ENCODE measurements around the gene PCDHB14. TPM values are rescaled to one million over a fixed set of nuclear protein-coding genes. Genes with fewer than 3 reads are reported as not detected.

Gene PCDHB14
- total and polyA plus RNA-seq, 2 of the 4 experiments (the other 2 are of a cell fraction) = 0.18 to 0.36 TPM

GRCh38 chr5:141182248-141182647 is 40.9 kb upstream of the PCDHB14 start, which contains the start of gene PCDHB16:
Gene PCDHB16, plus strand, starts transcription at chr5:141182387. Its CDS starts 173 bp downstream, at chr5:141182560.
- intact Hi-C loops (cut with micrococcal nuclease) (no loop called here), dilution Hi-C loops (cut with HindIII; ENCODE audit: low sequenced_read_pairs, unreplicated experiment) (no loop called here), in situ Hi-C loops (cut with MboI; ENCODE audit: low sequenced_read_pairs) (no loop called here)
- Histone ChIP-seq H2AK5ac (ENCODE audit: low read depth, low read length) (no peak within 1 kb of the TSS), H2BK5ac (ENCODE audit: low read depth, low read length, poor library complexity, severe bottlenecking) (no peak within 1 kb of the TSS), H4K8ac (ENCODE audit: low read depth in 2 of 2, low read length in 2 of 2) (no peak within 1 kb of the TSS), H3K56ac (ENCODE audit: extremely low read depth, insufficient read depth, low read length) (no peak within 1 kb of the TSS), H3K9me3 (ENCODE audit: control insufficient read depth, insufficient read depth, low read length) (peaks cover 23% of the 10 kb centered on the region; the same call in 1 of the 2 replicates), H2BK120ac (ENCODE audit: low read depth, low read length) (no peak within 1 kb of the TSS), H3K79me1 (ENCODE audit: low read depth in 1 of 2, low read length in 2 of 2) (no peaks in the 10 kb centered on the region), H3K9me1 (ENCODE audit: insufficient read depth, low read length) (no peaks in the 10 kb centered on the region), H3K18ac (ENCODE audit: low read depth, low read length) (0 out of 2 replicates have a peak within 1 kb of the TSS, but pooled peaks have one; percentile 36), H3K4me3 (ENCODE audit: insufficient read depth, low read depth, low read length) (peak within 1 kb of the TSS; percentile 58), H2BK20ac (ENCODE audit: low read depth, low read length) (no peak within 1 kb of the TSS), H4K5ac (ENCODE audit: low read depth, low read length) (0 out of 2 replicates have a peak within 1 kb of the TSS, but pooled peaks have one; percentile 53), H4K20me1 (ENCODE audit: insufficient read depth, low read length) (no peaks in the 10 kb centered on the region), H3K4ac (ENCODE audit: low read depth, low read length) (no peak within 1 kb of the TSS), H3K23ac (ENCODE audit: low read depth, low read length) (no peak within 1 kb of the TSS), H3K27me3 (ENCODE audit: control insufficient read depth, insufficient read depth, low read length) (no peaks in the 10 kb centered on the region), H3K14ac (replicated peaks; ENCODE audit: low read depth, low read length) (no peak within 1 kb of the TSS), H3K4me1 (ENCODE audit: control insufficient read depth, insufficient read depth, low read length) (no peaks in the 10 kb centered on the region), H3K4me2 (ENCODE audit: low read depth, low read length) (peak within 1 kb of the TSS; percentile 61; the same call in 1 of the 2 replicates), H3K36me3 (ENCODE audit: control insufficient read depth, insufficient read depth, low read length) (no peaks in the 10 kb centered on the region), H2BK15ac (ENCODE audit: low read depth, low read length) (no peak within 1 kb of the TSS), H4K91ac (ENCODE audit: insufficient read depth, low read depth, low read length) (no peak within 1 kb of the TSS), H3K27ac (ENCODE audit: insufficient read depth, low read length) (no peak within 1 kb of the TSS), H2AFZ (replicated peaks; ENCODE audit: low read length, poor library complexity) (peak within 1 kb of the TSS; percentile 58), H2AK9ac (replicated peaks; ENCODE audit: low read depth, low read length, poor library complexity) (no peak within 1 kb of the TSS), H3K9ac (ENCODE audit: low read depth, low read length) (peak within 1 kb of the TSS; percentile 67)
- CTCF ChIA-PET = interaction anchor here (0.6 to 1.2 kb wide), 5 partner anchors 13 to 382 kb away, joined by 3 to 7 read pairs (median 4); no protein-coding TSS in a partner anchor
- POLR2A ChIA-PET (ENCODE audit: unreplicated experiment) = no interaction called here
- peak; percentile 32 for DNase-seq
- 17% methylated on average over 4 of the region's 13 CpGs; no CpG with 5 or more reads in 1 of the 2 experiments for WGBS, 2 experiments (ENCODE audit: extremely low coverage in 2 of 2, insufficient read length in 1 of 2)
- BruUV-seq (replicated peaks) = no TSS peak
- TF ChIP-seq BHLHE40 (IDR thresholded peaks at IDR 0.05; ENCODE audit: low read depth, low read length) (no peak), RCOR1 (IDR thresholded peaks at IDR 0.05; ENCODE audit: insufficient replicate concordance, low read length) (no peak), SMC3 (IDR thresholded peaks at IDR 0.05; ENCODE audit: low read depth, low read length) (peak; percentile 13; the same call in 1 of the 2 replicates), CEBPB (IDR thresholded peaks at IDR 0.05; ENCODE audit: low read depth, low read length) (no peak), NFE2L2 (IDR thresholded peaks at IDR 0.05; ENCODE audit: low read depth, low read length) (no peak), CHD1 (IDR thresholded peaks at IDR 0.05; ENCODE audit: low read depth, low read length) (no peak), RAD21 (IDR thresholded peaks at IDR 0.05; ENCODE audit: low read length) (peak; percentile 26; the same call in 1 of the 2 replicates), POLR2A (IDR thresholded peaks at IDR 0.05; ENCODE audit: low read depth, low read length) (no peak), MAZ (IDR thresholded peaks at IDR 0.05; ENCODE audit: borderline replicate concordance, low read depth, low read length) (no peak), MAFK (IDR thresholded peaks at IDR 0.05; ENCODE audit: low read depth, low read length) (no peak), FOS (IDR thresholded peaks at IDR 0.05; ENCODE audit: low read depth, low read length) (no peak), ELK1 (IDR thresholded peaks at IDR 0.05; ENCODE audit: borderline replicate concordance, low read depth, low read length) (no peak), MXI1 (IDR thresholded peaks at IDR 0.05; ENCODE audit: borderline replicate concordance, low read depth, low read length) (no peak), RFX5 (IDR thresholded peaks at IDR 0.05; ENCODE audit: low read depth, low read length) (no peak)
- TF ChIP-seq, protein P1, sequence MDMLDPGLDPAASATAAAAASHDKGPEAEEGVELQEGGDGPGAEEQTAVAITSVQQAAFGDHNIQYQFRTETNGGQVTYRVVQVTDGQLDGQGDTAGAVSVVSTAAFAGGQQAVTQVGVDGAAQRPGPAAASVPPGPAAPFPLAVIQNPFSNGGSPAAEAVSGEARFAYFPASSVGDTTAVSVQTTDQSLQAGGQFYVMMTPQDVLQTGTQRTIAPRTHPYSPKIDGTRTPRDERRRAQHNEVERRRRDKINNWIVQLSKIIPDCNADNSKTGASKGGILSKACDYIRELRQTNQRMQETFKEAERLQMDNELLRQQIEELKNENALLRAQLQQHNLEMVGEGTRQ (IDR thresholded peaks at IDR 0.05; ENCODE audit: low read depth, low read length) = no peak
- TF ChIP-seq, protein P2, sequence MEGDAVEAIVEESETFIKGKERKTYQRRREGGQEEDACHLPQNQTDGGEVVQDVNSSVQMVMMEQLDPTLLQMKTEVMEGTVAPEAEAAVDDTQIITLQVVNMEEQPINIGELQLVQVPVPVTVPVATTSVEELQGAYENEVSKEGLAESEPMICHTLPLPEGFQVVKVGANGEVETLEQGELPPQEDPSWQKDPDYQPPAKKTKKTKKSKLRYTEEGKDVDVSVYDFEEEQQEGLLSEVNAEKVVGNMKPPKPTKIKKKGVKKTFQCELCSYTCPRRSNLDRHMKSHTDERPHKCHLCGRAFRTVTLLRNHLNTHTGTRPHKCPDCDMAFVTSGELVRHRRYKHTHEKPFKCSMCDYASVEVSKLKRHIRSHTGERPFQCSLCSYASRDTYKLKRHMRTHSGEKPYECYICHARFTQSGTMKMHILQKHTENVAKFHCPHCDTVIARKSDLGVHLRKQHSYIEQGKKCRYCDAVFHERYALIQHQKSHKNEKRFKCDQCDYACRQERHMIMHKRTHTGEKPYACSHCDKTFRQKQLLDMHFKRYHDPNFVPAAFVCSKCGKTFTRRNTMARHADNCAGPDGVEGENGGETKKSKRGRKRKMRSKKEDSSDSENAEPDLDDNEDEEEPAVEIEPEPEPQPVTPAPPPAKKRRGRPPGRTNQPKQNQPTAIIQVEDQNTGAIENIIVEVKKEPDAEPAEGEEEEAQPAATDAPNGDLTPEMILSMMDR (conservative IDR thresholded peaks at IDR 0.05; ENCODE audit: low read depth, low read length) = peak; percentile 43
- ATAC-seq (ENCODE audit: low read depth) = no peak

All from IMR-90 (cell line).